Liver (tissue), 3 donors: Measurements from ENCODE around the gene KRT76.

Experiments
- CTCF ChIP-seq: fragments of 150-350 bp; IDR thresholded peaks from 2 replicates; pipeline ENCODE4 v1.5.1; 2017; ENCODE audit warnings: improper control_type of control experiment, low read depth, low read length; ENCODE audit not compliant: missing input control
- GABPA ChIP-seq, 2 donors: IDR thresholded peaks in 1 of 2; conservative IDR thresholded peaks in 1 of 2; 2 replicates each; pipeline ENCODE4 v1.6.1; 2016; ENCODE audit warnings: antibody characterized with exemption in 2 of 2, mild to moderate bottlenecking in 1 of 2, moderate library complexity in 1 of 2
- HNF4A ChIP-seq, 2 donors: conservative IDR thresholded peaks; 2 replicates each; pipeline ENCODE4 v1.6.1; 2016; ENCODE audit warnings: antibody characterized with exemption in 2 of 2, mild to moderate bottlenecking in 2 of 2
- HNF4G ChIP-seq: IDR thresholded peaks from 2 replicates; pipeline ENCODE4 v1.6.1; 2016; ENCODE audit warnings: antibody characterized with exemption
- REST ChIP-seq: IDR thresholded peaks from 2 replicates; pipeline ENCODE4 v1.6.1; 2016; ENCODE audit warnings: antibody characterized with exemption, mild to moderate bottlenecking
- RXRA ChIP-seq, 2 donors: IDR thresholded peaks; 2 replicates each; pipeline ENCODE4 v1.6.1; 2017 to 2018; ENCODE audit warnings: antibody characterized with exemption in 2 of 2, mild to moderate bottlenecking in 1 of 2
- SP1 ChIP-seq: IDR thresholded peaks from 2 replicates; pipeline ENCODE4 v1.6.1; 2018; ENCODE audit warnings: antibody characterized with exemption, mild to moderate bottlenecking
- TAF1 ChIP-seq: conservative IDR thresholded peaks from 2 replicates; pipeline ENCODE4 v1.6.1; 2016; ENCODE audit warnings: antibody characterized with exemption, mild to moderate bottlenecking
- YY1 ChIP-seq: IDR thresholded peaks from 2 replicates; pipeline ENCODE4 v1.6.1; 2016; ENCODE audit warnings: antibody characterized with exemption, mild to moderate bottlenecking
- donor health status: healthy.
- donor health status: healthy.

- TF ChIP-seq YY1: no peak
- no peak for TF ChIP-seq GABPA (IDR thresholded peaks at IDR 0.05 in 1 of 2, conservative IDR thresholded peaks at IDR 0.05 in 1 of 2)
- TF ChIP-seq TAF1: no peak
- no peak for TF ChIP-seq CTCF
- TF ChIP-seq HNF4G: no peak
- no peak for TF ChIP-seq REST
- TF ChIP-seq SP1: no peak
- TF ChIP-seq HNF4A (conservative IDR thresholded peaks at IDR 0.05): no peak
- TF ChIP-seq RXRA (IDR thresholded peaks at IDR 0.05): no peak
These were observed 11.9 kb upstream of the KRT76 start for GRCh38 chr12:52788876-52789636.
